Stimulated activated naive CD8-positive, alpha-beta T cell treated with anti-CD3 and anti-CD28 coated beads, Interleukin-15, Interleukin-2, amounts not matched to agents 100 ng/mL and 50 ng/mL, for 24 hours (primary cell): ENCODE results near the gene ELMOD3.
"Not testable (repeated sequence)": the region's sequence is repeated elsewhere in the genome, so short reads cannot be mapped to it uniquely, and the experiment has no call there.

Experiments used
- H3K27ac Mint-ChIP-seq: one replicate; pipeline ENCODE4 v1.8.0; 2021; ENCODE audit warnings: mild to moderate bottlenecking, mixed read lengths
- H3K27me3 Mint-ChIP-seq: one replicate; pipeline ENCODE4 v1.8.0; 2021; ENCODE audit warnings: mixed read lengths
- H3K36me3 Mint-ChIP-seq: one replicate; pipeline ENCODE4 v1.8.0; 2021; ENCODE audit warnings: low read depth, mixed read lengths
- H3K4me1 Mint-ChIP-seq: one replicate; pipeline ENCODE4 v1.8.0; 2021; ENCODE audit warnings: low read depth, mixed read lengths
- H3K4me3 Mint-ChIP-seq: one replicate; pipeline ENCODE4 v1.8.0; 2021; ENCODE audit warnings: mild to moderate bottlenecking, mixed read lengths
- H3K9me3 Mint-ChIP-seq: one replicate; pipeline ENCODE4 v1.8.0; 2021; ENCODE audit warnings: mixed read lengths

The ELMOD3 gene

GRCh38 chr2:85342156-85342555 is 12.4 kb upstream of the ELMOD3 start:
- no peaks in the 10 kb centered on the region for H3K4me1 Mint-ChIP-seq
- no peak overlapping the region for H3K4me3 Mint-ChIP-seq
- no peak overlapping the region for H3K27ac Mint-ChIP-seq
- H3K27me3 Mint-ChIP-seq: no peaks in the 10 kb centered on the region
- H3K36me3 Mint-ChIP-seq: peaks cover 14% of the 10 kb centered on the region
- no peaks in the 10 kb centered on the region for H3K9me3 Mint-ChIP-seq

GRCh38 chr2:85343207-85343895 is 11.2 kb upstream of the ELMOD3 start:
- H3K27ac Mint-ChIP-seq, H3K4me3 Mint-ChIP-seq, H3K9me3 Mint-ChIP-seq, H3K27me3 Mint-ChIP-seq, H3K4me1 Mint-ChIP-seq: not testable (repeated sequence)
- peaks cover 14% of the 10 kb centered on the region for H3K36me3 Mint-ChIP-seq

GRCh38 chr2:85344356-85344954 is 10.1 kb upstream of the ELMOD3 start:
- Mint-ChIP-seq H3K9me3 (no peaks in the 10 kb centered on the region), H3K27me3 (no peaks in the 10 kb centered on the region), H3K4me3 (no peak overlapping the region), H3K36me3 (peaks cover 19% of the 10 kb centered on the region), H3K4me1 (no peaks in the 10 kb centered on the region), H3K27ac (no peak overlapping the region)

- Mint-ChIP-seq H3K27ac (no peak overlapping the region), H3K36me3 (peaks cover 38% of the 10 kb centered on the region), H3K27me3 (no peaks in the 10 kb centered on the region), H3K9me3 (no peaks in the 10 kb centered on the region), H3K4me1 (peaks cover under 1% of the 10 kb centered on the region), H3K4me3 (no peak overlapping the region)
Measured at GRCh38 chr2:85347599-85347998, 7.0 kb upstream of the ELMOD3 start.

- Mint-ChIP-seq H3K27ac (peak overlapping the region; percentile 96), H3K36me3 (peaks cover 42% of the 10 kb centered on the region), H3K27me3 (no peaks in the 10 kb centered on the region), H3K4me1 (peaks cover 40% of the 10 kb centered on the region), H3K9me3 (no peaks in the 10 kb centered on the region), H3K4me3 (peak overlapping the region; percentile 97)
Measured at GRCh38 chr2:85353876-85354285, 688 bp upstream of the ELMOD3 start.

GRCh38 chr2:85355073-85355410 is 473 bp downstream of the ELMOD3 start:
- Mint-ChIP-seq H3K27me3 (no peaks in the 10 kb centered on the region), H3K4me1 (peaks cover 40% of the 10 kb centered on the region), H3K9me3 (no peaks in the 10 kb centered on the region), H3K4me3 (peak overlapping the region; percentile 97), H3K36me3 (peaks cover 39% of the 10 kb centered on the region), H3K27ac (peak overlapping the region; percentile 96)

- H3K4me3 Mint-ChIP-seq: peak overlapping the region; percentile 97
- peaks cover 40% of the 10 kb centered on the region for H3K4me1 Mint-ChIP-seq
- H3K36me3 Mint-ChIP-seq: peaks cover 35% of the 10 kb centered on the region
- no peaks in the 10 kb centered on the region for H3K9me3 Mint-ChIP-seq
- no peak overlapping the region for H3K27ac Mint-ChIP-seq
- H3K27me3 Mint-ChIP-seq: no peaks in the 10 kb centered on the region
Measured at GRCh38 chr2:85355521-85355920, 952 bp downstream of the ELMOD3 start.

GRCh38 chr2:85356186-85356585 is 1.6 kb downstream of the ELMOD3 start:
- Mint-ChIP-seq H3K36me3 (peaks cover 33% of the 10 kb centered on the region), H3K4me3 (no peak overlapping the region), H3K4me1 (peaks cover 40% of the 10 kb centered on the region), H3K27me3 (no peaks in the 10 kb centered on the region), H3K27ac (no peak overlapping the region), H3K9me3 (no peaks in the 10 kb centered on the region)

GRCh38 chr2:85357736-85358135 is 3.2 kb downstream of the ELMOD3 start:
- Mint-ChIP-seq H3K9me3 (no peaks in the 10 kb centered on the region), H3K4me1 (peaks cover 38% of the 10 kb centered on the region), H3K27me3 (no peaks in the 10 kb centered on the region), H3K4me3 (no peak overlapping the region), H3K36me3 (peaks cover 40% of the 10 kb centered on the region), H3K27ac (no peak overlapping the region)

- H3K9me3 Mint-ChIP-seq, H3K4me1 Mint-ChIP-seq, H3K4me3 Mint-ChIP-seq, H3K27me3 Mint-ChIP-seq, H3K27ac Mint-ChIP-seq: not testable (repeated sequence)
- H3K36me3 Mint-ChIP-seq: peaks cover 45% of the 10 kb centered on the region
Measured at GRCh38 chr2:85362653-85363387, 8.3 kb downstream of the ELMOD3 start.

- H3K27ac Mint-ChIP-seq: no peak overlapping the region
- H3K9me3 Mint-ChIP-seq: no peaks in the 10 kb centered on the region
- H3K36me3 Mint-ChIP-seq: peaks cover 20% of the 10 kb centered on the region
Measured at GRCh38 chr2:85367180-85367579, 12.6 kb downstream of the ELMOD3 start.

GRCh38 chr2:85368921-85369320 is 14.4 kb downstream of the ELMOD3 start:
- no peaks in the 10 kb centered on the region for H3K9me3 Mint-ChIP-seq

More at GRCh38 chr2:85367180-85367579, 12.6 kb downstream of the ELMOD3 start:
- Mint-ChIP-seq H3K4me3 (no peak overlapping the region), H3K27me3 (no peaks in the 10 kb centered on the region), H3K4me1 (no peaks in the 10 kb centered on the region)

GRCh38 chr2:85369500-85369899 is 14.9 kb downstream of the ELMOD3 start:
- no peaks in the 10 kb centered on the region for H3K4me1 Mint-ChIP-seq
- no peak overlapping the region for H3K27ac Mint-ChIP-seq
- H3K4me3 Mint-ChIP-seq: no peak overlapping the region
- H3K9me3 Mint-ChIP-seq: no peaks in the 10 kb centered on the region
- no peaks in the 10 kb centered on the region for H3K27me3 Mint-ChIP-seq
- peaks cover 17% of the 10 kb centered on the region for H3K36me3 Mint-ChIP-seq

More at GRCh38 chr2:85368921-85369320, 14.4 kb downstream of the ELMOD3 start:
- Mint-ChIP-seq H3K36me3 (peaks cover 15% of the 10 kb centered on the region), H3K4me1 (no peaks in the 10 kb centered on the region), H3K27me3 (no peaks in the 10 kb centered on the region), H3K4me3 (no peak overlapping the region), H3K27ac (no peak overlapping the region)

GRCh38 chr2:85371045-85371444 is 16.5 kb downstream of the ELMOD3 start:
- no peaks in the 10 kb centered on the region for H3K9me3 Mint-ChIP-seq
- H3K27ac Mint-ChIP-seq: no peak overlapping the region
- H3K4me3 Mint-ChIP-seq: no peak overlapping the region
- peaks cover 24% of the 10 kb centered on the region for H3K36me3 Mint-ChIP-seq
- no peaks in the 10 kb centered on the region for H3K4me1 Mint-ChIP-seq
- H3K27me3 Mint-ChIP-seq: no peaks in the 10 kb centered on the region

- Mint-ChIP-seq H3K9me3 (no peaks in the 10 kb centered on the region), H3K27me3 (no peaks in the 10 kb centered on the region), H3K4me1 (no peaks in the 10 kb centered on the region), H3K4me3 (no peak overlapping the region), H3K36me3 (peaks cover 54% of the 10 kb centered on the region), H3K27ac (no peak overlapping the region)
Measured at GRCh38 chr2:85376291-85377065, 21.9 kb downstream of the ELMOD3 start.
